Renal pelvis (tissue), 4 donors: ENCODE data around the gene C19orf81. TPM values are rescaled to one million over a fixed set of nuclear protein-coding genes. Genes with fewer than 3 reads are reported as not detected.

ENCODE experiments used
- DNase-seq: peaks from one replicate; pipeline ENCODE4 v3.0.0-alpha.2; 2013
- polyA plus RNA-seq, 3 donors: library from polyadenylated mRNA; unstranded; fragments of 120-200 nt; gene quantifications; one replicate each; pipeline ENCODE4 v1.2.1, GENCODE V29; 2013; ENCODE audit not compliant: insufficient read length in 3 of 3

The C19orf81 gene
- polyA plus RNA-seq, 3 donors, result 3.1 to 6.7 (median 4.4) TPM

DNA sequence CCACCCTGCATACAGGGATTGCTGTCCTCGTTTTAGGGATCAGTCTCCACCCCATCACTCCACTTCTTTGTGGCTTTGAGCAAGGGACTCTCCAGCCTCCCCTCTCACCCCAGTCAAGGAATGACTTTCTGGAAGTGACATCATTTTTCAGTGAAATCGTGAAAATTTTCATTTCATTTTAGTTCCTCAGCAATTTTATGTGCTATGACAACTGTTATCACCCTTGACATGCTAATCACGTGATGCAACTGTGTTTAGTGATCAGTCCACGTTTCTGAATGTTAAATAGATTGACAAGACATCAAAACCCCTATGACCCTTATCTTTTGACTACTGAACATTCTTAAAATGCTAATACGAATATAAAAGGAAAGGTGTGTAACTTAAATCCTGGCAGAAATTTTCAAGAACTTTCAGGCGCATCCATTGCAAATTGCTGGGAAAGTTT is 8.0 kb downstream of the C19orf81 start:
- no peak for DNase-seq

DNA sequence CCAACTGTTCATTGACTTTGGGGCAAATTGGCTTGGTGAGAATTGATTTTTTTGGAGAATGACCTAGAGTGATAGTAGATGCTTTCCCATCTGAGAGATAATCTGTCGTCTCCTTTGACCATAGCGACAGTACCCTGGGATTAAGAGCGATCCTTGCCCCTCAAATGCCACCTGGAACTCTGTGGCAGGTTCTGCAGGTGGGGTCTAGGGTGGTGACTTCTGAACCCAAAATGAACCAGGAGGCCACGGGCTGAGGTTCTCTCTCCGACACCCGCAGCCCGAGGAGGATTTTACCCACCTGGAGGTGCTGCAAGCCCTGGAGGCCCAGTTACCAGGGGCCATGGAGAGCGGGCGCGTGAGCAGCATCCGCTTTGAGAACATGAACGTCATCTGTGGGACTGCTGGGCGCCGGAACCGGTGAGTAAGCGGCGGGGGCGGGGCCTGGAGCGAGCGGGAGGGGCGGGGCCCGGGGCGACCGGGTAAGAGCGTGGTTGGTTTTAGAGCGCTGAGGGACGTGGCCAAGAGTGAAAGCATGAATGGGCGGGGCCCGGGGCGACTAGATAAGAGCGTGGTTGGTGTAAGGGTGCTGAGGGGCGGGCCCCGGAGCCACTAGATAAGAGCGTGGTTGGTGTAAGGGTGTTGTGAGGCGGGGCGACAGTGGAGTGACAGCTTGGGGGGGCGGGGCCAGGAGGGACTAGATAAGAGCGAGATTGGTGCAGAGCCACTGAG is 8.6 kb downstream of the C19orf81 start:
- peak; percentile 99 for DNase-seq

DNA sequence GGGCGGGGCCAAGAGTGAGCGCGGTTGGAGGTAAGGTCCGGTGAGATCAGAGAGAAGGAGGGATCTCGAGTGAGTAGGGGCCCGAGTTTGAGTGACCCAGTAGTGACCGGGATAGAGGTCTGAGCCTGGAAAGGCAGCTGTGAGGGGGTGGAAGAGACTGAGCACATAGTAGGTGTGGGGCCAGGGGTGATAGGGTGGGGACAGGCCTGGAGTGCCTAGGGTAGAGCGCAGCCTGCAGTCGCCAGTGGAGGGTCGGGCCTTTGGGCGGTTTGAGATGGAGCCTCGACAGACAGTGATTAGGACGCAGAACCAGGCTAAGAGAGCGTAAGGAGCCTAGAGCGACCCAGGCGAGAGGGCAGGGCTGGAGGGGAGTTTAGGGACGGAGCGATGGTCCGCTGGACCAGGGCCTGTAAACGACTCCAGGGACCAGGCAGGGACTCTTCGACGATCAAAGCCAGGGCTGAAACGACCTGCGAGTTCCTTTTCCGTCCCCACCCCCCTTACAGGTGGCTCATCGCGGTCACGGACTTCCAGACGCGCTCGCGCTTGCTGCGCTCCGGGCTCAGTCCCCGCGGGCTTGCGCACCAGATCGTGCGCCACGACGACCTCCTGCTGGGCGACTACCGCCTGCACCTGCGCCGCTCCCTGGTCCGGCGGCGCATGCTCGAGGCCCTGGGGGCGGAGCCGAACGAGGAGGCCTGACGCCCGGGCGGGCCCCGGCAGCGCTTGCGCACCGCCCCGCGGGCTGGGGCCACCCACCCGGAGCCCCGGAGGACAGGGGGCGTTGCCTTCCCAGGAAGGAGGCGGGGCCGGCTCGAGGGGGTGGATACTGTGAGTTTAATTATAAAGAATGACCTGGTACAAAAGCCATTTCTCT is 9.4 kb downstream of the C19orf81 start:
- peak; percentile 90 for DNase-seq

DNA sequence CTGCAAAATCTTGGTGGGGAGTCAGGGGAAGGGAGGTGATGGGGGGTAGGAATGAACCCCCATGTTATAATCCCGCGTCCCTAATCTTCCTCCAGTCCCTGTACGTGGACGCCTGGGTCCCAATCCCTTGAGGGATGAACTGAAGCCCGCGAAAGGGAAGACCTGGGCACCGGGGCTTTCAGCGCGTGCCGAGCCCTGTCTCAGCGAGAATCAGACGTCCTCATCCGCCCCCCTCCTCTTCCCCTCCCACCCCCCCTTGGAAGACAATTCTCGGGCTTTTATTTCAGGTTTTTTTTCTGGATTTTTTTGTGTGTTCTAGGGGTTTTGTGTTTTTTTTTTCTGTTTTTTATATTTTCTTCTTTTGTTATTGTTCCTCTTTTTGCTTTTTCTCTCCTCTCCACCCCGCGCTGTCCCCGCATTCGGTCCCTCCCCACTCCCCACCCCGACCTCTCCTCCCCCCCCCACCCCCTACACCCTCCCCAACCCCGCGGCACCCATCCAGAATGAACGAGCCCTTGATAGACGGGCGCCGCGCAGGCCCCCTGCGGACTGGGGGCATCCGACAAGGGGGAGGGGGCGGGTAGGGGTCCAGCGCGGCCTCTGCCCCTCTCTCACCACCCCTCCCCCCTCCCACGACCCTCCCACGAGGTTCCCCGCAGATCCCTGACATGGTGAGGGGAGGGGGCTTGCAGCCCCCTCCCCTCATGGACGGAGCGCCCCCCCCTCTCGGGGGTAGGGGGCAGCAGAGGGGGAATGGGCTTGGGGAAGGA is 10.3 kb downstream of the C19orf81 start:
- no peak for DNase-seq

DNA sequence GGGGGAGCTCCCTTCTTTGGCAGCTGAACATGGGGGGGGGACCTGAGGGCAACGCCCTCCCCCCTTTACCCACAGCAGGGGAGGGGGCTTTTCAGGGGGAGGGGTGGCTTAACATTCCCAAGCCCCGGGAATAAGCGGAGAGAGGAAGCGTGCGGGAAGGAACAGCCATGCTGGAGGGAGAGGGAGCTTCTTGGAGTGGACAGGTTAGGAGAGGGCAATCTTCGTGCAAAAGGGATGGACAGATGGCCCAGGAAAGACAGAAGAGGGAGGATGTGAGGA is 10.8 kb downstream of the C19orf81 start:
- no peak for DNase-seq

DNA sequence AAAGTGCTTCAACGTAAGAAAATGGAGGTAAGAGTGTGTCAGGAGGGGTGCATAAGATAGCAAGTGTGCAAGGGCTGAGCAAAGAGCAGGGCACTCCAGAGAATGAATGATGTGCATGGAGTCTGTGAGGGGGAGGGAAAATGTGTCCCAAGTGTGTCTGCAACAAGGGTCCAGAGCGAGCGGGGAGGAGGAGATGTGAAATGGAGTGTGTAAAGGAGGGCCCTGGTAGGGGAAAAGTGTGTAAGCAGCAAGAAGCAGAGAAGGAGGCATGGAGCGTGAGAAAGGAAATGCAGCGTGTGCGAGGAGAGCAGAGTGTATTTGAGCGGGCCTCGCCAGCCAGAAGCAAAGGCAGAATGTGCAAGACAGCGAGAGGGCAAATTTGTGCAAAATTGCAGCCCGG is 11.8 kb downstream of the C19orf81 start:
- DNase-seq, result no peak

DNA sequence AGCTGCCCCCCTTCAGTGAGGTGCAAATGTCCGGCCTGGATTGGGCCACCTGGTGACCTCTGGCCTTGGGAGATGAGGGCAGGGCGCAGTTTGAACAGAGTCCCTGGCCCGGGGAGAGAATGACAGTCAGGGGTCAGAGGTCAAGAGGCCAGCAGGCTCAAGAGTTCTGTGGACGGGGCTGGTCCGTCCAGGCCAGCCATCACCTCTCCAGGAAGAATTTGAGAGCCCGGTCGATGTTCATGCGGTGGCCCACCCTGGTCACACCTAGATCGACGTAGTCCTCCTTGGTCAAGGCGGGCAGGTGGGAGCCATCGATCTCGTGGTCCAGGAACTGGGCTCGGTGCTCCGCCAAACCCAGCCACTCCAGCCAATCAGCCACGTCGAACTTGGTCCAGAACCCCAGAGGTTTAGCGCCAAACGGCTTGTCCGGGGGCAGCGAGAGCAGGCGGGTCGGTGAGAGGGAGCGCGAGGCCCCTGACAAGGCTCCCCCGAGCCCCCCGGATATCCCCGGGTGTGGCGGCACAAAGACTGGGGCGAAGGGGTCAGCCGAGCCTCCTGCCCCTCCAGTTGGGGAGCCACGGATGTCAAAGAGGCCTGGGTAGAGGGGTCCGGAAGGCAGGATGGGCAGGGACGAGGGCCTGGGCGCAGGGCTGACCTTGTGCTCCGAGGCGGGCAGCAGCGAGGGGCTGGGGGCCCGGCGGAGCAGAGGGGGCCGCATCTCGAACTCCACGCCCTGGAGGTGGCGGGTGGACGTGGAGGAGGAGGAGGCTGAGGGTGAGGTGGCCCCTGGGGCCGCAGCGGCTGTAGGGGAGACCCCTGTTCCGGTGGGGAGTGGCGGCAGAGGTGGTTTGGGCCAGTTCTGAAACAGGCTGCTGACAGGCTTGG is 12.8 kb downstream of the C19orf81 start:
- DNase-seq, result no peak

DNA sequence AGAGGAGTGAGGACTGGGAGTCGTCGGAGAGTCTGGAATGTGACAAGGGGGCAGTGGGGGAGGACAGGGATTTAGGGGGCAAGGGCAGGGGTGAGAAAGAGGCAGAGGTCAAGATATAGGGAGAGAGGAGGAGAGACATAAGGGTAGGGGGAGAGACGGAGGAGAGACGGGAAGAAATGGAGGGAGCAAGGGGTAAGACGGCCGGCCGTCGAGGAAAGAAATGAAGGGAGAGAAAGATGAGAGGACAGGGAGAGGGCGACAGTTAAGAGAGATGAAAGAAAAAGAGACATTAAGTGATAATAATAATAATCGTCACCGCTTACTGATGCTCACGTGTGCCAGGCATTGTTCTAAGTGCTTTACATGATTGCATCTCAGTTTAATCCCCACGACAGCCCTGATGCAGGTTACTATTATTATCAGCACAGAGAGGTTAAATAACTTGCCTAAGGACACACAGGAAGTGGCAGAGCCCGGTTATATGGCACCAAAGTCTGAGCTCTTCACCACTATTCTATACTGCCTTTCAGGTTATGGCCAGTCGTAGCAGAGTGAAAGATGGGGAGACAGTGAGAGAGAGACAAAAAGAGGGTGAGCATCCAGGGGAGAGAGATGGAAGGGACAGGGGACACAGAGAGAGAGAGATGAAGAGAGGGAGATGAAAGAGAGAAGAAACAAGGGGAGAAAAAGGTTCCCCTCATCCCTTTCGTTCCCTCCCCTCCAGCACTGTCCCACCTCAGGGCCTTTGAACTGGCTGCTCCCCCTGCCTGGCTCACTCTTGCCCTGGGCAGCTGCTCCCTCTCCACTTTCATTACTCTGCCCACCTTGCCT is 13.6 kb downstream of the C19orf81 start:
- no peak for DNase-seq

DNA sequence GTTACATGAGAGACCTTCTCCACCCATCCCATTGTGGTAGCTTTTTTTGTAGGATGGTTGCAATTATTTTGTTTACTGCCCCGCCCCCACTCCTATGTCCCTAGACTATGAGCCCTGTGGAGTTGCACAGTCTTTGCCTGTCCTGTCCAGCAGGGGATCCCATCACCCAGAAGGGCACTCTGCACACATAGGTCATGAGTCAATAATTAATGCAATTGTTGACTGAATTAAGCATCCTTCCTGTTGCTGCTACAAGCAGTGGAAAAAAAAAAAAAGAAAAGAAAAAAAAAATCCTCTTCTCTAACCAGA is 14.2 kb downstream of the C19orf81 start:
- no peak for DNase-seq

DNA sequence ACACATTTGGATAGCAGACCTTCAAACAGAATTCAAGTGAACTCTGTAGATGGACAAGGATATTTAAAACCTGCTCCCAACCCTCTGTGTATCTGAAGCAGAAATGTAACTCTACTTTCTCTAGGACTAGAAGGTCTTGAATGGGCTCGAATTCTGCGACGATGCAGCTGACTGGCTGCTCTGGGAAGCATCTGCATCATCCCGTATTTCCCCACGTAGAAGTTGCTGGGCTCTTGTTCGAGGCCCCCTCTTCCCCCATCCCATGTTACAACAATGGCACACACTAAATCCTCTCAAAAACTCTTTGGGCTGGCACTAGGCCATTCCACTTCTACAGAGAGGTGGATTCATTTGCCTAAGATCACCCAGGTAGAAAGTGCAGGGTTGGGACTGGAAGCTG is 15.0 kb downstream of the C19orf81 start:
- DNase-seq, result no peak

DNA sequence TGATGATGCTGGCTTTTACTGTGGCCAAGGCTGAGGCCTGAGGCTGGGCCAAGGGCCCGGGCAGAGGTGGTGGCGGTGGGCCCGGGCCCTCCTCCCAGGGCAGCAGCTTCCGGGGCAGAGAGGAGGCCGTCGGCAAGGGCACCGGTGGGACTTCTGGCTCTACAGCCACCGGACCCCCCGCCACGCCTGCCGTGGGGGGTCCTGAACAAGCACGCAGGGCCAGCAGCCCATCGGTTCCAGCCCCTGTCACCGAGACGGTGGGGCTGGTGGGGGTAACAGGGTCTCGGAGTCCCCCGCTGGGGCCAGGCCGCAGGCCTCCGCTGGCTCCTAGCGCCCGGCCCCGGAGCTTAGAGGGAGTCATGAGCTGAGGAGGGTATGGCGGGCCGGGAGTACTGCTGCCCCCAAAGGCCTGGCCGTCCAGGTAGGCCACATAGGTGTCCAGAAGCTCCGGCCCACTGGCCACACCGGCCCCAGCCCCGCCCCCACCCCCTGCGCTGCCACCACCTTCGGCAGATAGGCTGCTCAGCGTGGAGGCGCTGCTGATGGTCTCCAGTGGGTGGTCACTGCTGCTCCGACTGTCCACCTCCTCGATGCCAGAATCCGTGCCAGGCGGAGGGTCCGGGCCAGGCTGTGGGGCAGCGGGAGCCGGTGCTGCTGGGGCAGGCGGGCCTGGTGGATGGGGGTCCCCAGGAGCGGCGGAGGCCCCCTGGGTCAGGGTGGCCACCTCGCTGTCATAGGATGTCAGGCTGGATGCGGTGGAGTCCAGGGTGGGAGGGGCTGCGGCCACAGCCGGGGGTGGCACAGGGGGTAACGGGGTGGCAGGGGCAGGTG is 17.3 kb downstream of the C19orf81 start:
- DNase-seq, result no peak

DNA sequence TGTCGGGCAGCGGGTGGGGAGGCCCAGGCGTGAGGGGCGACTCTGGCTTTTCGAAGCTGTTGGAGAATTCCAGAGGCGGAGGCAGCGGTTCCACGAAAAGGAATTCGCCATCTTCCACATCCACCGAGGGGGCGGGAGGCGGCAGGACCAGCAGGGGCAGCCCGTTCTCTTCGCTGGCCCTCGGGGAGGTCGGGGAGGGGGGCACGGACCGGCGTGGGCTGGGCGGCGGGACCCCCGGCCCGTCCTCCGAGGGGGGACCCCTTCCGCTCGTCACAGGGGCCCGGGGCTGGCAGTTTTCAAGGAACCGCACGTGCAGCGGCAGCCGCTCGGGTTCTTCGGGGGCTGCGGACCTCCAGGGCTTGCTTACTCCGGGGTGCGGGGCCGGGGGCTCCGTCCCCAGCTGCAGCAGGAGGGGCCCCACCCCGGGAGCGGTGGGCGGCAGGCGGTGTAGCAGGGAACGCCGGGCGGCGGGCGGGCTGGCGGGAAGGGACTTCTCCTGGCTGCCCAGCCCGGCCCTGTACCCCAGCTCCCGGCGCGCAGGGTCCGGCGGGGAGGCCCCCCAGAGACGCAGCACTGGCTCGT is 18.0 kb downstream of the C19orf81 start:
- no peak for DNase-seq

DNA sequence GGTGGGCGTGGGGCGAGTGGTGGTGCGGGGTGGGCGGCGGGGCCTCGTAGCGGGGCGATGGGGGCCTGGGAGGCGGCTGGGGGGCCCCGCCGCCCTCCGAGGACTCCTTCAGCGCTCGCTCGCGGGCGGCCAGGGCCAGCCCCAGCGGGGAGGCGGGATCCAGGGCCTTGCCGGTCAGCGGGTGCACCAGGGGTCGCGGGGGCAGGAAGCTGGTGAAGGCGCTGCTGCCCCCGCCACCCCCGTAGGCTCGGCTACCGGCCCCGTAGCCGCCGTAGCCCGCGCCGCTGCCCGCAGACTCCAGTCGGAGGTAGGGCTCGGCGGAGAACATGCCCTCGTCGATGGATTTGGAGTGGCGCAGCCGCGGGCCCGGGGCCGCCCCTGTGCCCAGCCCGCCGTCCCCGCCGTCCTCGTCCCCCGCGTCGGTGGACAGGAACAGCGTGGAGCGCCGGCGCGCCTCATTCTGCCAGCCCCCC is 18.6 kb downstream of the C19orf81 start:
- no peak for DNase-seq

DNA sequence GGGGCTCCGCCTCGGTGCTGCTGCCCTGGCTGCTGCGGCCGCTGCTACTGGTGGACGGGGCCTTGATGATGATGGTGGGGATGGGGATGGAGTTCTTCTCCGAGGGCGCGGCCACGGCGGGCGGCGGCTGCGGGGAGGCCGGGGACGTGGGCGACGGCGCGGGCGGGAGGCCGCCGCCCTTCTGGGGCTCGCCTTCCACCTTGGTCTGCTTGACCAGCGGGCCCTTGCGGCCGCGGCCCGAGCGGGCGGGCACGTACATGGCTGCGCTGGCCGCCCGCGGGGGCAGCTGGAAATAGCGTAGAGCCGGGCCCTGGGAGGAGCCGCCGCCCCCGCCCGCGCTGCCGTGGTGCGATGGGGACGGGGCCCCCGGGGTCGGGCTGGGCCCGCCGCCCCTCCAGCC is 19.2 kb downstream of the C19orf81 start:
- no peak for DNase-seq

DNA sequence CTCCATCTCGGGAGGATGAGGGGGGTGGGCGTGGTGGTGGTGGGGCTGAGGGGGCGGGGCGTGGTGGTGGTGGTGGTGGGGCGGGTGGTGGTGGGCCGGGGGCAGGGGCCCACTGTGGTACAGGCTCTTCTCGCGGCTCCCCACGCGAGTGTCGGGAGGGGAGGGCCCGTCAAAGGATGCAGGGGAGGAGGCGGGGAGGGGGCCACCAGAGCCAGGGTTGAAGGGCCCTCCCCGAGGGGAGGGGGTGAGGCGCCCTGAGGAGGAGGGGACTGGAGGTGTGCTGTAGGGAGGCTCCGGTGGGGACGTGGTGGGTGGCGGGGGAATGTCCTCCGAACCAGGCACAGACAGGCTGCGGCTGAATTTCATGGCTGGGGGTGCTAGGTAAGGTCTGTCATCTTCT is 19.6 kb downstream of the C19orf81 start:
- no peak for DNase-seq

DNA sequence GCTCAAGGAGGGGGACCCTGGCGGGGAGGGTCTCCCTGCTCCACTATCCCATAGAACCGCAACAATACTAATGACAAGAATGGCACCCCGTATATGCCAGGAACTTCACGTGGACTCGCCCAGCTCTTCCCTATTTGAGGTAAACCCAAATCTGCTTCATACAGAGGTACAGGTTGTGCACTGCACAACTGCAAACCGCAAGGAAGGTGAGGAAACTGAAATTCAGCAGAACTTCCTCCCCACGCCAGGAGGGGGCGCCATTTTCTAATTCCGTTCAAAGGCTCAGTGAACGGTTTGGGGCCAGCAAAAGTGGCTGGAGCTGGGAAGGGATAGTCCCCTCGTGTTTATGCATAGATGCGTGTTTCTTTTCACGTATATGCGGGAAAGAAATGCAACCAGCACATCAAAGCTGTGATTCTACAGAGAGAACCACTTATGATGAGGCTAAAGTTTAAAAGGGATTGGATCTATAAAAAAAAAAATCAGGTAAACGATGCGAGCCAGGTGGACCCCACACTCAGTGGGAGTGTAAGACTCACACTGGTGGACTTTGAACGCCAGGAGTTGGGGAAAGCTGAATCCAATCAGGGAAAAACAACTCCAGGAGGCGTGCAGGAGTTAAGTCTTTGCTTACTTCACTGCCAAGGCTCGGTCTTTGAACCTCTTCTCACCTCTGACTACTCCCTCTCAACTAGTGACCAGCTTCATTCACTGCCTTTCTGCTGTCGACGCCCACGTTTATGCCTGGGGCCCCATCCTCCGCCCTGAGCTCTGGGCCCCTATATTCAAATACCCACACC is 20.3 kb downstream of the C19orf81 start:
- no peak for DNase-seq

DNA sequence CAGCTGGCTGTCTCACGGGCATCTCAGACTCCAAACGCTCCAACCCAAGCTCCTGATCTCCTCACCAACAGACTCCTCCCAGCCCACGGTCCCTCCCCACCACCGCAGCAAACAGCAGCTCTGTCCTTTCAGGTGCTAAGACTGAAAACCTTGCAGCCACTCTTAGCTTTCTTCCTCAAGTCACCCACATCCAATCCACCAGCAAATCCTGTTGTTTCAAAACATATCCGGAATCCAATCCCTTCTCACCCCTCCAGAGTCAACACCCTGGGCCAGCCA is 20.8 kb downstream of the C19orf81 start:
- no peak for DNase-seq

DNA sequence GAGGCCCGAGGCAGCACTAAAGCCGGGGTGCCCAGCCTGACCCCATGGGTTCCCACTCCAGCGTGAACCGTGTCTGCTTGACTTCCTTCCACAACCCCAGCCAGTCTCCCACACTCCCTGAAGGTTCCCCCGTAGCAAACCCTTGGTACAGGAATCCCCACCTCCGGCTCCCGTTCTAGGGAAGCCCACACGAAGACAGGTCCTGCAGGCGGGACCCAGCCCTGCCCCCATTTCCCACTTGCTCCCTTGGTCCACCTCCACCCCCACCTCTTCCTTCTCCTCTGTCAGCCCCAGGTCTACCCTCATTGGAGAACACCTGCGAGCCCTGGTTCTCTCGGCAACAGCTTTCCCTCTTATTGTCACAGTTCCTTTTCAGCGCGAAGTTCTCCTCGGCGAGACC is 23.9 kb downstream of the C19orf81 start:
- DNase-seq, result no peak
